Liver (tissue), 9 donors: ENCODE results near the gene SLC9A3. TPM values are rescaled to one million over a fixed set of nuclear protein-coding genes. Genes with fewer than 3 reads are reported as not detected.

Source experiments
- DNase-seq: peaks from one replicate; pipeline ENCODE4 v3.0.0-alpha.2; 2017; ENCODE audit warnings: low spot score
- H3K27ac ChIP-seq, 2 donors: one replicate each; pipeline ENCODE4 v1.7.0; 2013; ENCODE audit warnings: inconsistent platforms in 2 of 2, low read length in 2 of 2, control low read depth in 1 of 2, low read depth in 1 of 2, mild to moderate bottlenecking in 1 of 2
- H3K27me3 ChIP-seq, 4 donors: one replicate each; pipeline versions ENCODE4 v1.6.1 to v1.7.0; 2013; ENCODE audit warnings: low read length in 3 of 4, inconsistent platforms in 1 of 4, mild to moderate bottlenecking in 1 of 4, moderate library complexity in 1 of 4; ENCODE audit not compliant: control insufficient read depth in 4 of 4, insufficient read depth in 4 of 4
- H3K36me3 ChIP-seq, 4 donors: one replicate each; pipeline versions ENCODE4 v1.6.1 to v1.7.0; 2013; ENCODE audit warnings: low read length in 3 of 4, mild to moderate bottlenecking in 3 of 4, low read depth in 1 of 4, moderate library complexity in 1 of 4; ENCODE audit not compliant: control insufficient read depth in 4 of 4, insufficient read depth in 3 of 4
- H3K4me1 ChIP-seq, 4 donors: one replicate each; pipeline versions ENCODE4 v1.6.1 to v1.7.0; 2013; ENCODE audit warnings: low read length in 3 of 4, mild to moderate bottlenecking in 3 of 4, moderate library complexity in 1 of 4; ENCODE audit not compliant: control insufficient read depth in 4 of 4, insufficient read depth in 4 of 4
- H3K4me3 ChIP-seq, 3 donors: one replicate each; pipeline versions ENCODE4 v1.6.1 to v1.7.0; 2013; ENCODE audit warnings: low read length in 3 of 3, control low read depth in 1 of 3, low read depth in 1 of 3, mild to moderate bottlenecking in 1 of 3
- H3K9ac ChIP-seq, 2 donors: one replicate each; pipeline ENCODE4 v1.7.0; 2013; ENCODE audit warnings: low read length in 2 of 2, mild to moderate bottlenecking in 2 of 2, moderate library complexity in 2 of 2, control low read depth in 1 of 2, low read depth in 1 of 2
- H3K9me3 ChIP-seq, 4 donors: one replicate each; pipeline versions ENCODE4 v1.6.1 to v1.7.0; 2013; ENCODE audit warnings: low read length in 3 of 4; ENCODE audit not compliant: control insufficient read depth in 4 of 4
- ATF3 ChIP-seq: IDR thresholded peaks from 2 replicates; pipeline ENCODE4 v1.6.1; 2016; ENCODE audit warnings: antibody characterized with exemption
- CTCF ChIP-seq: fragments of 150-350 bp; IDR thresholded peaks from 2 replicates; pipeline ENCODE4 v1.5.1; 2017; ENCODE audit warnings: improper control_type of control experiment, low read depth, low read length; ENCODE audit not compliant: missing input control
- EGR1 ChIP-seq, 2 donors: IDR thresholded peaks; 2 replicates each; pipeline ENCODE4 v1.6.1; 2016 to 2018; ENCODE audit warnings: antibody characterized with exemption in 2 of 2, low read depth in 2 of 2
- FOXA2 ChIP-seq: IDR thresholded peaks from 2 replicates; pipeline ENCODE4 v1.6.1; 2016; ENCODE audit warnings: antibody characterized with exemption
- GABPA ChIP-seq, 2 donors: IDR thresholded peaks in 1 of 2; conservative IDR thresholded peaks in 1 of 2; 2 replicates each; pipeline ENCODE4 v1.6.1; 2016; ENCODE audit warnings: antibody characterized with exemption in 2 of 2, mild to moderate bottlenecking in 1 of 2, moderate library complexity in 1 of 2
- HNF4A ChIP-seq, 2 donors: conservative IDR thresholded peaks; 2 replicates each; pipeline ENCODE4 v1.6.1; 2016; ENCODE audit warnings: antibody characterized with exemption in 2 of 2, mild to moderate bottlenecking in 2 of 2
- MAX ChIP-seq: IDR thresholded peaks from 2 replicates; pipeline ENCODE4 v1.6.1; 2016; ENCODE audit warnings: antibody characterized with exemption
- RAD21 ChIP-seq, 2 donors: IDR thresholded peaks; 2 replicates each; pipeline ENCODE4 v1.6.1; 2016; ENCODE audit warnings: antibody characterized with exemption in 2 of 2, mild to moderate bottlenecking in 2 of 2
- RXRA ChIP-seq, 2 donors: IDR thresholded peaks; 2 replicates each; pipeline ENCODE4 v1.6.1; 2017 to 2018; ENCODE audit warnings: antibody characterized with exemption in 2 of 2, mild to moderate bottlenecking in 1 of 2
- SP1 ChIP-seq: IDR thresholded peaks from 2 replicates; pipeline ENCODE4 v1.6.1; 2018; ENCODE audit warnings: antibody characterized with exemption, mild to moderate bottlenecking
- TAF1 ChIP-seq: conservative IDR thresholded peaks from 2 replicates; pipeline ENCODE4 v1.6.1; 2016; ENCODE audit warnings: antibody characterized with exemption, mild to moderate bottlenecking
- YY1 ChIP-seq: IDR thresholded peaks from 2 replicates; pipeline ENCODE4 v1.6.1; 2016; ENCODE audit warnings: antibody characterized with exemption, mild to moderate bottlenecking
- WGBS: extraction: QIAGEN DNeasy Blood & Tissue Kit; methylation state at CpG from one replicate; pipeline ENCODE4 v1.1.7; 2013; 5-methylcytosine and 5-hydroxymethylcytosine counted together
- polyA plus RNA-seq, 2 donors: library from polyadenylated mRNA; stranded (reverse) in 1 of 2; unstranded in 1 of 2; fragments of 200-250 nt in 1 of 2; fragments of >200 nt in 1 of 2; fragmentation: Nextera tagmentation in 1 of 2; extraction: Ambion mirVana in 1 of 2; gene quantifications; one replicate each; pipeline versions ENCODE4 v1.2.1 to v1.2.3, GENCODE V29; 2013 to 2015
- total RNA-seq, 2 donors: library from RNA; depleted of rRNA; stranded (reverse); fragments of >200 nt; gene quantifications; one replicate each; pipeline ENCODE4 v1.2.3, GENCODE V29; 2014
- donor health status: healthy.
- donor health status: healthy.
- donor health status: healthy.
- donor health status: healthy.
- donor health status: healthy.

The SLC9A3 gene
- total and polyA plus RNA-seq, 4 donors: 0.31 to 1.0 (median 0.67) TPM

GRCh38 chr5:476814-477175, 47.5 kb downstream of the SLC9A3 start:
- Histone ChIP-seq H3K27me3 (peaks cover 0 to 4% (median 0%) of the 10 kb centered on the region in 4 donors), H3K9me3 (no peaks in the 10 kb centered on the region), H3K36me3 (no peaks in the 10 kb centered on the region), H3K4me3 (no peak overlapping the region), H3K27ac (no peak overlapping the region), H3K4me1 (peaks cover 13 to 23% (median 16%) of the 10 kb centered on the region in 4 donors), H3K9ac (no peak overlapping the region)
- DNase-seq: no peak
- no peak for TF ChIP-seq GABPA (IDR thresholded peaks at IDR 0.05 in 1 of 2, conservative IDR thresholded peaks at IDR 0.05 in 1 of 2)
- no peak for TF ChIP-seq HNF4A (conservative IDR thresholded peaks at IDR 0.05)
- no peak for TF ChIP-seq FOXA2
- no peak for TF ChIP-seq EGR1 (IDR thresholded peaks at IDR 0.05; ENCODE audit: low read depth in 2 of 2)
- 66% methylated on average over 9 of the region's 9 CpGs for WGBS

- 84% methylated on average over 51 of the region's 51 CpGs for WGBS
- Histone ChIP-seq H3K36me3 (no peaks in the 10 kb centered on the region), H3K4me1 (peaks cover 13 to 28% (median 19%) of the 10 kb centered on the region in 4 donors), H3K27ac (no peak overlapping the region), H3K9me3 (no peaks in the 10 kb centered on the region), H3K4me3 (no peak overlapping the region), H3K9ac (no peak overlapping the region), H3K27me3 (peaks cover 0 to 4% (median 0%) of the 10 kb centered on the region in 4 donors)
- DNase-seq: no peak
- TF ChIP-seq YY1: no peak
Measured at GRCh38 chr5:476102-476813, 48.0 kb downstream of the SLC9A3 start.

GRCh38 chr5:475704-476101, 48.5 kb downstream of the SLC9A3 start:
- WGBS: 68% methylated on average over 8 of the region's 8 CpGs
- H3K9ac ChIP-seq: no peak overlapping the region
- no peak overlapping the region for H3K4me3 ChIP-seq
- peaks cover 0 to 1% (median 0%) of the 10 kb centered on the region in 4 donors for H3K36me3 ChIP-seq
- TF ChIP-seq FOXA2 (no peak), ATF3 (no peak), MAX (no peak), RAD21 (IDR thresholded peaks at IDR 0.05) (no peak), SP1 (no peak), CTCF (no peak), EGR1 (IDR thresholded peaks at IDR 0.05; ENCODE audit: low read depth in 2 of 2) (no peak), RXRA (IDR thresholded peaks at IDR 0.05) (no peak), TAF1 (no peak)
- H3K27me3 ChIP-seq: peaks cover 0 to 4% (median 0%) of the 10 kb centered on the region in 4 donors
- H3K9me3 ChIP-seq: no peaks in the 10 kb centered on the region
- peaks cover 13 to 29% (median 20%) of the 10 kb centered on the region in 4 donors for H3K4me1 ChIP-seq
- no peak for DNase-seq
- H3K27ac ChIP-seq: no peak overlapping the region
